HTERT RPE-1 (cell line): ENCODE results near the gene SPCS1.
"Not testable (repeated sequence)": the region's sequence is repeated elsewhere in the genome, so short reads cannot be mapped to it uniquely, and the experiment has no call there.

ENCODE experiments used
- in situ Hi-C: fragments of 300-500 bp; cut with MboI; formaldehyde crosslinking; loops from 4 replicates; pipeline ENCODE4 v1.14.3; 2020; ENCODE audit warnings: low sequenced_read_pairs

Gene SPCS1

DNA sequence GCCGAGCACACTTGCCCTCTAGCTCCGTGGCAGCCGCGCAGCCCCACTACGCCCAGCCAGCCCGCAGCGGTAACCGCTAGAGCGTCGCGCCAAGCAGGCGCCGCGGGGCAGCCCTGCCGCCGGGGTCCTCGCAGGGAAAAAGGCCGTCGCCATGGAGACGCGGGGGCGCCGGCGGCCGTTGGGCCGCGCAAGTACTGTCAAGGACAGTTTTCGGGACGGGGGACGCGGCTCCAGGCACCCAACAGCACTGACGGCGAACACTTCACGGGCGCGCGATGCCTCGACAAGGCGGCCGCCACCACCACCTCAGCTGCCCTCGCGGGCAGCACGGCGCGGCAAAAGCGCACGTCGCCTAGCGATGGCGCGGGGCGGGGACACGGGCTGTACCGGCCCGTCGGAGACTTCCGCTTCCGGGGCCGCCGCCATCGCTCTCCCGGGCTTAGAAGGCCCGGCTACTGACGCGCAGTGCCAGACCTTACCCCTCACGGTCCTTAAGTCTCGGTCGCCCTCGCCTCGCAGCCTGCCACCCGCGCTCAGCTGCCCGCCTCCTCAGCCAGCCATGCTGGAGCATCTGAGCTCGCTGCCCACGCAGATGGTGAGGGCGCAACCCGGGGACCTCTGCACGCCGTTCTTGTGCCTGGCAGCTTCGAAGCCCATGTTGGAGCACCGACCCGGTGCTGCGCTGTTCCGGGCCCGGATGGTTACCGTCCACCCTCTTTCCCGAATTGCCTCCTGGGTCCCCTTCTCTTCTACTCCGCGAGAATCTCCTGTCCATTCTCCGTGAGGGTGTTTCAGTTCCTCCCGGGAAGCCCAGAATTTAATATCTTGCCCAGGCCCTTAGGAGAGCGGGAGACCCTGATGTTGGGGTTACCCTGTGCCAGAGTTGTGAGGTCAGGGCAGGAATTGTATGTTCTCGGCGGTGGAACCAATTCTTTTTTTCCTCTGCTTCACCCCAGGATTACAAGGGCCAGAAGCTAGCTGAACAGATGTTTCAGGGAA is at the start of gene SPCS1, which contains the start of gene GLT8D1:
SPCS1 (plus strand) TSS at position 419 of the 999 bp plus-strand sequence; CDS start at position 560, 141 bp downstream.
GLT8D1 (minus strand) TSS at position 104 of the 999 bp plus-strand sequence. CDS start 5,331 bp downstream, outside the sequence.
- in situ Hi-C loops = no loop called here

DNA sequence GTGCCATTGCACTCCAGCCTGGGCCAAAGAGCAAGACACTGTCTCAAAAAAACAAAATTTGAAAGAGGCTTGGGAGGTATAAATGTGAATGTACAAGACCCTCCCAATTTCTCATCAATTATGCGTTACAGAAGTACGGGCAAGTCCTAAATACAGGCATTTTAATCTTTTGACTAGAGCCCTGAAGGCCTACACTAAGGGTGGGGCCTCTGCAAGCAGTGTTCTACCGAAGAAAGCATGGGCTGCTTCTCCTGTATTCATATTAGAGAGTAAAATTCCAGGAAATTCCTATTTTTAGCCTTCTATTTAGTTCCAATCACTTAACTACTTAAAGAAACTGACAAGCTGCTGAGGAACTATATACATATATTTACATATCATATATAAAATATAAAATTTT is 45.9 kb upstream of the SPCS1 start:
- in situ Hi-C loops = no loop called here

DNA sequence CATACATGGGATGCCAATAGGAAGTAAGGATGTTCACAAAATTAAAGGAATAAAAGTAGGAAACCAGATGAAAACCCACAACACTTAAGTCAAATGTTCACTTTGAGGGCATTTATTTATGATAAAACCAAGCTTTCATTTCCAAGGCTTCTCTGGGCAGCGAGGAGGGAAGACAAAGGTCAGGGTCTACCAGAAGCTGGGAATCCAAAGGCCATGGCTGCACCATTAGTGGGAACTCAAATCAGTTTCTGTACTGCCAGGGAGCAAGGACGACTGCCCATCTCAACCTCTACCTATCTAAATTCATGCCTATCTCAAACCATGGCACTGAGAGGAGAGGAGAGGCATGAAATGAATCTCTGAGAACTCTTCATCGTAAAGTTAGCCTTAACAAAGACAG is 42.8 kb upstream of the SPCS1 start:
- in situ Hi-C loops = no loop called here

DNA sequence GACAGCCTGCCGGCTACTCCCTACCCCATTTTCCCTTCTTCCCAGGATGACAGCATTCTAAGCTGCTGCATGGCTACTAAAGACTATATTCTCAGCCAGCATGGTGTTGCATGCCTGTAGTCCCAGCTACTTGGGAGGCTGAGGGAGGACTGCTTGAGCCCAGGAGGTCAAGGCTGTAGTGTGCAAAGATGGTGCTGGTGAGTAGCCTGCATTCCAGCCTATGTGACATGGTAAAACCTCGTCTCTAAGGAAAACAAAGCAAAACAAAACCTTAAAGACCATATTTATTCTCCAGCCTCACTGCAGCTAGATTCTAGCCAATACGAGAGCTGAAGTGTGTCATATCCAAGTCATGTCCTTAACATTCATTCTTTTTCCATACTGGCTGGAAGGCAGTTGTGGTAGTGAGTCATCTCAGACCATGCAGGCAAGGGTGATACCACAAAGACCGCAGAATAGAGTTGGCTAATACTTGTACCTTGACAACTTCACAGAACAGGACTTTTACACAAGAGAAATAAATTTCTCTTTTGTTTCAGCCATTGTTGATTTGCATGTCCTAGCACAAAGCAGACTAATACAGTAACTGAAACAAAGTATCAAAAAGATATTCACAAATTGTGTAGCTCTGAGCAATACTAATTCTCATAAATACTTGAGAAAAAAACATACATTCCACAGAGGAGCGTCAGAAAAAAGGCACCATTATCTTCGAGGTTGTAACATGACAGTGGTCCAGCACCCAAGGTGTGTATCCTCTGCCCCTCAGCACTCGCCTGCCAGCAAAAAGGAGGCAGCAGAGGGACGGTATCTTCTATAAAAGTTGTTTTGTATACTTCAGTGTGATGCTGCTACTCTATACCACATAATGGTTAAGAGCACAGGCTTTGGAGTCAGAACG is 35.0 kb upstream of the SPCS1 start:
- in situ Hi-C loops = no loop called here

DNA sequence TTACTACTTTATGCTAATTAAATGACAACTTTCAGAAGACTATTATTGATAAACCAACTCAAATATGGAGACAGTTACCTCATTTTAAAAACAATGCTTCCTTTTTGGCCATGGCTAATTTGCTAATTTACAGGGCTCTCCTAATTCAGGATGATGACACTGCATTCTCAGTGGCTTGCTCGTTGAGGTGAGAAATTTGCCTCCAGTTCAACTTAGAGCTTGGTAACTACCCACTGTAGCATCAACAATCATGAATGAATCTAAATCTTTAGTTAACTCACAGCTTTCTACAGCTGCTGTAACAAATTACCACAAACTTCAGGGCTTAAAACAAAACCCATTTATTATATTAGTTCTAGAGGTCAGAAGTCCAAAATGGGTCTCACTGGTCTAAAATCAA is 34.2 kb upstream of the SPCS1 start:
- in situ Hi-C loops = no loop called here

DNA sequence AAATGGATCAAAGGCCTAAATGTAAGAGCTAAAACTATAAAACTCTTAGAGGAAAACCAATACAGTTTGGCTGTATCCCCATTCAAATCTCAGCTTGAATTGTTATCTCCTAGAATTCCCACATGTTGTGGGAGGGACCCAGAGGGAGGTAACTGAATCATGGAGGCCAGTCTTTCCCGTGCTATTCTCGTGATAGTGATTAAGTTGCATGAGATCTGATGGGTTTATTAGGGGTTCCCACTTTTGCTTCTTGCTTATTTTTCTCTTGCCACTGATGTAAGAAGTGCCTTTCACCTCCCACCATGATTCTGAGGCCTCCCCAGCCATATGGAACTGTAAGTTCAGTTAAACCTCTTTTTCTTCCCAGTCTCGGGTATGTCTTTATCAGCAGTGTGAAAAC is 29.7 kb upstream of the SPCS1 start:
- in situ Hi-C loops = not testable (repeated sequence)

DNA sequence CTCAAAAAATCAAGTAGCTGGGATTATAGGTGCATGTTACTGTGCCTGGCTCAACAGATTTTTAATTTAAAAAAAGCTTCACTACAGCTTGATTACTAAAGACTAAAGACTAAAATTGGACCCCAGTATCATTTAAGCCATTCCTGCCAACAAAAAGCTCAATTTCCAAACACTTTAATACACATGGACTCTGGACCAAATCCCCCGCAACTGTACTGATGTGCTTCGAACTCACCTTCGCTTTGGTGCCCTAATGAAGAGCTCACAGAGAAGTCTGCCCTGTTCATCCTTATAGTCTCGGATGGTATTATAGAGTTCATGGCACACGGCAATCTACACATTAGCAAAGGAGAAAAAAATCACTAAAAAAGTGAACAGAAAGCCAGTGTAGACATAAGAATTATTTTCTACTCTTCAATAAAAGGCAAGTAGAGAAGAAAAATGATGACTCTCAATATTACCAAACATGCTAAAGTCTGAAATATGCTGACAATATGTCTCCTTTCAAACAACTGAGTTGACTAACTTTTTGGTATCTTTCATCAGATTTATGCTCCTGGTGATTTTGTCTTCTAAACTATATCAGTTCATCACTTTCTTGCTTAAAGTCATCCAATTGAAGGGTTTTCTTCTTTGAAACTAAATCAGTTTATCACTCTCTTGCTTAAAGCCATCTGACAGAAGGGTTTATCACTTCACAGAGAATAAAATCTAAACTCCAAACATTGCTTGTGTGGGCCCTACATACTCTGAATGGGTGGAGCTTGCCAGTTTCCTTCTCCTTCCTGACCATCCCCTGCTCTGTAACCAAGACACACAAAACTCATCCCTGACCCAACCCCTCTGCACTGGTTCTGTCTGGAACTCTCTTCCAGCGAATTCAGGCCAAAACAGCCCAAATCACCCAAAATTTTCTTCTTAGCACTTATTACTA is 27.4 kb upstream of the SPCS1 start:
- in situ Hi-C loops = no loop called here

DNA sequence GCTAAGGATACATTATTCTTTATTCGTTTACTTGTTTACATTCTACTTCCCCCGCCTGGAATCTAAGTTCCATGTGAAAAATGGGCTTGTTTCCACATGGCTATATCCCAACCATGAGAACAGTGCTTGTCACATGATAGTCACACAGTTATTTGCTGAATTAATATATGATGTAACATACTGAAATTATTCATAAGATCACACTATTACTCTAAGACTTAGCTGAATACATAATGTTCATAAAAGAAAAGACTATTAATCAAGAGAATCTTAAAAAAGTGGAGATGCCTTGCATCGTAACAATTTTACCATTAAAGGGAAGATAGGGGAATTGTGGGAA is 26.7 kb upstream of the SPCS1 start:
- in situ Hi-C loops = no loop called here

DNA sequence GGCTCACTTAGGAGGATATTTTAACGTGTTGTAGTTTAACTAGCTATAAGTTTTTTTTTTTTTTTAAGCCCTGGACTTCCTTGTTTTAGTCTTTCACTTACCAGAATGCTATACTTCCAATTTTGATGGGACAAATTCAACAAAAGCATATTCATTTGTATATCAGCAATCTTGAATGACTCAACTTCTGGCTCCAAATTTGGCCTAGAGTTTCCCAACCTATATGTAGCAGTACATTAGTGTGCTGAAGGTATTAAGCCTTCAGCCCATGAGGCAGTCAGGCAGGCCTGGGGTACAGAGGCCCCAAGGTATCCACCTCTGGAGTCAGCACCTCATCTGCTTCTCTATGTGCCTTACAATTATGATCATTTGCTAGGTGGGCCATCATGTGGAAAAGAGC is 26.1 kb upstream of the SPCS1 start:
- in situ Hi-C loops = no loop called here

DNA sequence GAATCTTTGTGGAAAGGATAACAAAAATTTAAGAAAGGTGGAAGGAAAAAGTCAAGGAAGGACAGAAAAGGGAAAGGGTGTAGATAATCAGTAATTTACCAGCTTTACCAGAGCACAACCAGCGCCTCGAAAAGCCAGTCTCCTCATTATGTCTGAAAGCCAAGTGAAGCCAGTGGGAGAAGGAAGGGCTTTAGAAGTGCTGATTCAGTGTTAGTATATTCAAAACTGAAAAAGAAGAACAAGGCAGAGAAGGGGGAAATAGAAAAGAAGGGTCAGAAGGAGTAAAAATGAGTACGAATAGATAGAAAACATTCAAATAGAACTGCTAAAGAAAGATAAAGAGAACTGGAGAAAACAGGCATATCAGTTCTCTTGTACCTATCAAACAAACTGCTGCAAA is 24.3 kb upstream of the SPCS1 start:
- in situ Hi-C loops = no loop called here

DNA sequence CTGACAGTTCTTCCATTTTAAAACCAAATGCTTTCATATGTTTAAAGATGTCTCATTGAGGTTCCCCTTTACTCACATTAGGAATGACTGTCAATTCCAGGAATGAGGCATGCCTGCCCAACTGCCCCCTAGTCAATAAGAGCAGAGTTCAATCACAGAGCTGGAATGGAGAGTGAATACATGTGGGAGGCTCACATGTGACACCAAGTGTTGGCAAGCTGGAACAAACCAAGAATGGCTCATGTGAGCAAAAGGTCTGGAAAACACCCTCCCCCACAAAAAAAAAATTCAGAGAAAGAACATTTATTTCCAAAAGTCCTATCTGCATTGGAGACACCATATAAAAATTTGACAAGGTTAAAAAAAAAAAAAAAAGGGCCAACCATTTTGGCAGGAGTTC is 23.9 kb upstream of the SPCS1 start:
- in situ Hi-C loops = no loop called here

DNA sequence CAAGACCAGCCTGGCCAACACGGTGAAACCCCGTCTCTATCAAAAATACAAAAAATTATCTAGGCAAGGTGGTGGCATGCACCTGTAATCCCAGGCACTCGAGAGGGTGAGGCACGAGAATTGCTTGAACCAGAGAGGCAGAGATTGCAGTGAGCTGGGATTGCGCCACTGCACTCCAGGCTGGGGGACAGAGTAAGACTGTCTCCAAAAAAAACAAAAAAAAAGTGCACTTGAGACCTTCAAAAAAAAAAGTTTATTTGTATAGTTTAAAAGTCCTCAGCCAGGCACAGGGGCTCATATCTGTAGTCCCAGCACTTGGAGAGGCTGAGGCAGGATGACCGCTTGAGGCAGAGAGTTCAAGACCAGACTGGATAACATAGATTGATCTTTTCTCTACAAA is 22.3 kb upstream of the SPCS1 start:
- in situ Hi-C loops = no loop called here

DNA sequence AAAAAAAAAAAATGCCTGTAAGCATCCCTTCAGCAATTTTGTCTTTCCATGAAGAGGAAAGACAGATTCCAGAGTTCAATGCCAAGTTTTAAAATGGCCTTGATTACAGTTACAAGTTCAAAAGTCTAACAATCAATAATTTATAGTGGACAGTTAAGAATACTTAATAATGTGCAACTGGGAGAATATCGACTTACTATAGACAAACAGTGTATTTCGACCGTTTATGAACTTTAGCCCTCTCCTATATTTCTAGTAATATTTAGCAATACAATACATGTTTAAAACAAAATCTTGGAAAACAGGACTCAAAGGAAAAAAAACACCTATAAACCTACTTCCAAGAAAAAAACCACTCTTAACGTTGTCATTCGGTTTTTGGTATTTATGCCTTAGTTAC is 21.7 kb upstream of the SPCS1 start:
- in situ Hi-C loops = no loop called here

DNA sequence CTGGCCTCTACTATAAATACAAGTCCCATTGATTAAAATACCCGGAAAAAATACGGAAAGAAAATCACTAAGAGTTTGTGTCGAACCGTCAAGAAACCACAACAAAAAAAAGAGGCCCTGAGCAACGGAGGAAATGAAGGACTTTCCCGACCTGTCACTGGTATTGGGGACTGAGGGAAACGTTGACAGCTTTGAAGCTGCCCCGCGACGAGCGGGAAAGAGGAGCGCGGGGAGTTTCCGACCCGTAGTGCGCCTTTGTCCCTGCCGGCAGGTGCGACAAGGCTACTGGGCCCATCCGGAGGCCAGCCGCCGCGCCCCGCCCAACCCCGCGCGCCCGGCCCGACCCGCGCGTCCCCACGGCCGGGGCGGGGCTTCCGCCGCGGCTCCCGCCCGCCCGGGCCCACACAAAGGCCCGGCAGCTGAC is 20.6 kb upstream of the SPCS1 start:
- in situ Hi-C loops = no loop called here

DNA sequence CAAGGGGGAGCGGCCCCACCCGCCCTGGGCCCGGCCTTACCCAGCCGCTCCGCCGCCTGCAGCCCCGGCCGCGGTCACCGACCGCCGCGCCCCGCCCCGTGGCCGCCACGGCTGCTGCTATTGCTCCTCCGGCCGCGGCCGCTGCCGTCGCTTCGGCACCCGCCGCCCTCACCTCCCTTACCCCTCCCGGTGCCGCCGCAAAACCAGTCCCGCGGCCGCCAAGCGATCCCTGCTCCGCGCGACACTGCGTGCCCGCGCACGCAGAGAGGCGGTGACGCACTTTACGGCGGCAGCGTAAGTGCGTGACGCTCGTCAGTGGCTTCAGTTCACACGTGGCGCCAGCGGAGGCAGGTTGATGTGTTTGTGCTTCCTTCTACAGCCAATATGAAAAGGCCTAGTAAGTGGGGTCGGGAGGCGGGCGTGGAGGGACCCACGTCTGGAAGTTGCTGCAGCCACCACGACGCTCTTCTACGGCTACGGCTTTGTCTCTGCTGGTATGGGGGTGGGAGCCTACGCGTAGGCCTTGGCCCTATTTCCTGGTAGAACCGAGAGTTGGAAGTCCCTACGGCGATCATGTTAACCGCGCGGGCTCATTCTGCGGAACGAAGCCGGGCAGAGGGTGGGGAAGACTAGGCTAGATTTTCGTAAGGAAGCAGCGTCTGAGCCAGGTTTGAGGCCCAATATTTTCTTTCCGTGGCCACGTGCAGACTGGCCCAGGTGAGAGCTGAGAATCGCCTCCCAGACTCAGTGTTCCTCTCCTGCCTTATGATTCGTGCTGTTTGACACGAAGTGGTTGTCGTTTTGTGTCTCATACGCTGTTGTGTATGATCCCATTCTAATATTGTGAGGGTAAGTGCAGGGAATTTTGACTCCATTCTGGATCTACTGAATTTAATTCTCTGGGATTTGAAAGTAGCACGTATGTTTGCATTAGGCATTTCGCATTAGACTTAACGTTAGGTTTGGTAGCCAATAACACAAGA is 19.9 kb upstream of the SPCS1 start, which contains the start of the genes GNL3 and PBRM1:
GNL3 (plus strand) TSS at position 324 of the 983 bp plus-strand sequence; CDS start at position 385, 61 bp downstream.
PBRM1 (minus strand) TSS at position 205 of the 983 bp plus-strand sequence.
- in situ Hi-C loops = no loop called here

DNA sequence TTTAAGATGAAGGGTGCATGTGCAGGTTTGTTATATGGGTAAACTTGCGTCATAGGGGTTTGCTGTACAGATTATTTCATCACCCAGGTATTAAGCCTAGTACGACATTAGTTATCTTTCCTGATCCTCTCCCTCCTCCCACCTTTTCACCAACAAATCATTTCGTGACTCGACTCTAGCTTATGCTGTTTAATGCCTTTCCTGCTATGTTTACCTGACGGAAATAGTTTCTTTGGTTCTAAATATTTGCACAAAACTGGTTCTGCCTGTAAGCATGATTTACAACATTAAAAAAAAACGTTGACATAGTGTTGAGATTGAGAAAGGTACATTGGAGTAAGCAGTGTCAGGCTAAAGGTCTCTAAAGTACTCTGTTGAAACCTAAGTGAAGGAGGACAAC is 17.6 kb upstream of the SPCS1 start:
- in situ Hi-C loops = no loop called here

DNA sequence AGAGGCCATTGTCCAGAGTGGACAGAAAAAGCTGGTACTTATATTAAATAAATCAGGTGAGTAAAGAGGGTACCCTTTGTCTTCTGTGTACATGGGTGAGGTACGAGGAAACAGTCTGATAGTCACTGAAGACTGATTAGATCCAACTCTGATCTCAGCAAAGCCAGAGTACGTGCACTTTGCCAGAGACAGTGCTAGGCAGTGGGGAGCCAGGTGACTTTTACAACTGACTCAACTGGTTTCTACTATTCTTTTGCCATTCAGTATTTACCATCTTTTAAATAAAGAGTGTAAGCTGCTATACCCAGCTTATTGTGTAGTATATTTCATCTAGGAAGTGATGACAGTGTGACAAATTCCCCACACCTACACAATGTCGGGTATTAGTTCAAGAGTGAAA is 16.8 kb upstream of the SPCS1 start:
- in situ Hi-C loops = no loop called here

DNA sequence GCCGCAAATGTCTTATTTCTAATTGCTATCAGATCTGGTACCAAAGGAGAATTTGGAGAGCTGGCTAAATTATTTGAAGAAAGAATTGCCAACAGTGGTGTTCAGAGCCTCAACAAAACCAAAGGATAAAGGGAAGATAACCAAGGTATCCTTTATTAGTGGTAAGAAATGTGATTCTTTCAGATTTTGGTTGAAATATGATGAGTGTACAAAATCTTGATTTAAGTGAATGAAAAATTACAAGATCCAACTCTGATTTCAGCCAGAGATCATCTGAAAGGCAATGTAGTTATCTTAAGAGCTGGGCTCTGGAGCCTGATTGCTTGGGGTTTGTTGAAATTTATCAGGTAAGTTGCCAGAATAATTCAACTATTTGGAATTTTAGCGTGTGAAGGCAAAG is 15.3 kb upstream of the SPCS1 start:
- in situ Hi-C loops = no loop called here

DNA sequence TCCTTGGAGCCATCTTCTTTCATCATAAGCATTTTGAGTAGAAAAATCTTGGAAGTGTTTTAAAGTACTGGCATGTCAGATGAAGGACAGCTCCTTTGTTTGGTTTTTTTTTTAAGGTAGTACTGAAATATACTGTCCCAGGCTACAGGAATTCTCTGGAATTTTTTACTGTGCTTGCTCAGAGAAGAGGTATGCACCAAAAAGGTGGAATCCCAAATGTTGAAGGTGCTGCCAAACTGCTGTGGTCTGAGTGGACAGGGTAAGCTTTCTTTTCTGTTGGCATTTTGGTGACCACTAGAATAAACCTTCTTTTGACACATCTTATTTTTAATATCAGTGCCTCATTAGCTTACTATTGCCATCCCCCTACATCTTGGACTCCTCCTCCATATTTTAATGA is 12.8 kb upstream of the SPCS1 start:
- in situ Hi-C loops = no loop called here
